ACHN (cell line): ENCODE results near the gene AKAP7.
"Not testable (repeated sequence)": the region's sequence is repeated elsewhere in the genome, so short reads cannot be mapped to it uniquely, and the experiment has no call there.

Experiments used
- DNase-seq: peaks from one replicate; pipeline ENCODE4 v3.0.0-alpha.2; 2015
- in situ Hi-C: cut with HindIII; loops from 2 replicates; pipeline ENCODE4 v1.10.0; 2017; ENCODE audit warnings: low sequenced_read_pairs, low pct_ligation_motif_present, low pct_unique_long_range_greater_than_20kb

Gene AKAP7

GRCh38 chr6:131270534-131270933 is 135.3 kb downstream of the AKAP7 start:
- in situ Hi-C loops, result no loop called here
- DNase-seq, result no peak

GRCh38 chr6:131275273-131275672 is 140.0 kb downstream of the AKAP7 start:
- DNase-seq, result no peak
- in situ Hi-C loops, result no loop called here

- no peak for DNase-seq
- in situ Hi-C loops, result no loop called here
Measured at GRCh38 chr6:131277591-131277990, 142.3 kb downstream of the AKAP7 start.

- in situ Hi-C loops, result no loop called here
- DNase-seq, result no peak
Measured at GRCh38 chr6:131281471-131282270, 146.4 kb downstream of the AKAP7 start.

- in situ Hi-C loops, result no loop called here
- no peak for DNase-seq
Measured at GRCh38 chr6:131282365-131282764, 147.1 kb downstream of the AKAP7 start.

- DNase-seq, result no peak
- in situ Hi-C loops, result no loop called here
Measured at GRCh38 chr6:131283466-131284175, 148.4 kb downstream of the AKAP7 start.

GRCh38 chr6:131285548-131285947 is 150.3 kb downstream of the AKAP7 start:
- DNase-seq, result no peak
- in situ Hi-C loops, result no loop called here

- no peak for DNase-seq
- in situ Hi-C loops, result no loop called here
Measured at GRCh38 chr6:131286469-131287040, 151.3 kb downstream of the AKAP7 start.

GRCh38 chr6:131288214-131288613 is 152.9 kb downstream of the AKAP7 start:
- in situ Hi-C loops, result no loop called here

GRCh38 chr6:131290955-131291354 is 155.7 kb downstream of the AKAP7 start:
- in situ Hi-C loops, result no loop called here
- DNase-seq, result no peak

More at GRCh38 chr6:131288214-131288613, 152.9 kb downstream of the AKAP7 start:
- DNase-seq, result no peak

GRCh38 chr6:131292145-131292938 is 157.1 kb downstream of the AKAP7 start:
- no peak for DNase-seq
- in situ Hi-C loops, result no loop called here

GRCh38 chr6:131293472-131293911 is 158.2 kb downstream of the AKAP7 start:
- DNase-seq, result no peak
- in situ Hi-C loops, result no loop called here

- no peak for DNase-seq
- in situ Hi-C loops, result no loop called here
Measured at GRCh38 chr6:131295081-131295480, 159.8 kb downstream of the AKAP7 start.

GRCh38 chr6:131300826-131301225 is 165.6 kb downstream of the AKAP7 start:
- DNase-seq, in situ Hi-C loops: not testable (repeated sequence)

GRCh38 chr6:131303338-131303930 is 168.2 kb downstream of the AKAP7 start:
- in situ Hi-C loops, result no loop called here
- DNase-seq, result no peak

- DNase-seq, result no peak
- in situ Hi-C loops, result no loop called here
Measured at GRCh38 chr6:131305037-131305850, 170.0 kb downstream of the AKAP7 start.

GRCh38 chr6:131309437-131309836 is 174.2 kb downstream of the AKAP7 start:
- DNase-seq, result no peak

GRCh38 chr6:131314838-131315237 is 179.6 kb downstream of the AKAP7 start:
- DNase-seq, result no peak
- in situ Hi-C loops, result no loop called here

More at GRCh38 chr6:131309437-131309836, 174.2 kb downstream of the AKAP7 start:
- in situ Hi-C loops, result no loop called here
